Activated CD8-positive, alpha-beta memory T cell treated with anti-CD3 and anti-CD28 coated beads, Interleukin-2, amount 50 U/mL, for 48 hours (primary cell): Measurements from ENCODE around the gene HOXC12.

Source experiments
- DNase-seq: peaks from one replicate; pipeline ENCODE4 v3.0.0-alpha.2; 2020

HOXC12 gene

DNA sequence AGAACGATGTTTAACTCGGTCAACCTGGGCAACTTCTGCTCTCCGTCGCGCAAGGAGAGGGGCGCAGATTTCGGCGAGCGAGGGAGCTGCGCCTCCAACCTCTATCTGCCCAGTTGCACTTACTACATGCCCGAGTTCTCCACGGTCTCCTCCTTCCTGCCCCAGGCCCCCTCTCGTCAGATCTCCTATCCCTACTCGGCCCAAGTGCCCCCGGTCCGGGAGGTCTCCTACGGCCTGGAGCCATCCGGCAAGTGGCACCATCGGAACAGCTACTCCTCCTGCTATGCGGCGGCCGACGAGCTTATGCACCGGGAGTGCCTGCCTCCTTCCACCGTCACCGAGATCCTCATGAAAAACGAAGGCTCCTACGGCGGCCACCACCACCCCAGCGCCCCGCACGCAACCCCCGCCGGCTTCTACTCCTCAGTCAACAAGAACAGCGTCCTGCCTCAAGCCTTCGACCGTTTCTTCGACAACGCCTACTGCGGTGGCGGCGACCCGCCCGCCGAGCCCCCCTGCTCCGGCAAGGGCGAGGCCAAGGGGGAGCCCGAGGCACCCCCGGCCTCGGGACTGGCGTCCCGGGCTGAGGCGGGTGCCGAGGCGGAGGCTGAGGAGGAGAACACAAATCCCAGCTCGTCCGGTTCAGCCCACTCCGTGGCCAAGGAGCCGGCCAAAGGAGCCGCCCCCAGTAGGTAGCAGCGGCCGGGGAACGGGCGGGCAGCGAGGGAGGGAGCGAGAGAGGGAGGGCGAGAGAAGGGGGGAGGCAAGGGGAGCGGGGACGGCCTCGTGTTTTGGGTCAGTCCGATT is 18.7 kb downstream of the HOXC12 start:
- no peak for DNase-seq

- DNase-seq: peak; percentile 71
Observed at GRCh38 chr12:53974084-53975063, 19.7 kb downstream of the HOXC12 start, which contains the start of gene HOTAIR. TSS of gene HOTAIR (minus strand) at chr12:53974954.

GRCh38 chr12:53975064-53975471 is 20.4 kb downstream of the HOXC12 start:
- no peak for DNase-seq

GRCh38 chr12:53975479-53976152 is 20.9 kb downstream of the HOXC12 start:
- no peak for DNase-seq

DNA sequence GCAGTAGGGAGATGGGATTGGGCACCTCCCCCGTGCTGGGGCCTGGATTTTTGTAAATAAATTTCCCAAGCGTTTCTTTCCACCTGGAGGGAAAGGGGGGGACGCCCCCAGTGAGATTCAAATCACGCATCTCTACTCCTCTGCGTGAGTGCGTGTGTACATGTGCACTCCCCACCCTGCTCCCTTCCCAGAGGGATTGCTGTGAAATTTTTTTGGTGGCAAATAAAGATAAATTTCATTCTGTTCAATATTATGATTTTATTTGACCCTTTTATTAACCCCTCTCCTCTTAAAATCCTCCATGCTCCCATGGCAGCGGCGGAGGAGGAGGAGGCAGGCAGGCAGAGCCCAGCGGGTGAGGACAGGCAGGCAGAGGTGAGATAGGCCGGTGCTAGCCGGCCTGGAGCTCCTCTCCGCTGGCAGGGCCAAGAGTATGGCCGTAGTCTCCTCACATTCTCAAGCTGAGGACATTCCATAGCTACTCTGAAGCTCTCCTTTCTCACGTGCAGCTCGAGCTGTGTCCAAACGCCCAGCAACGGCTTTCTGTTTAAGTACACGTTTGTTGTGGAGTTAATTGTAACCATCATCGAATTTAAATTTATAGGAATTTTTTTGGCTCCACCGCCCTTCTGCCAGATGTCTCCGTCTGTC is 21.6 kb downstream of the HOXC12 start:
- no peak for DNase-seq

DNA sequence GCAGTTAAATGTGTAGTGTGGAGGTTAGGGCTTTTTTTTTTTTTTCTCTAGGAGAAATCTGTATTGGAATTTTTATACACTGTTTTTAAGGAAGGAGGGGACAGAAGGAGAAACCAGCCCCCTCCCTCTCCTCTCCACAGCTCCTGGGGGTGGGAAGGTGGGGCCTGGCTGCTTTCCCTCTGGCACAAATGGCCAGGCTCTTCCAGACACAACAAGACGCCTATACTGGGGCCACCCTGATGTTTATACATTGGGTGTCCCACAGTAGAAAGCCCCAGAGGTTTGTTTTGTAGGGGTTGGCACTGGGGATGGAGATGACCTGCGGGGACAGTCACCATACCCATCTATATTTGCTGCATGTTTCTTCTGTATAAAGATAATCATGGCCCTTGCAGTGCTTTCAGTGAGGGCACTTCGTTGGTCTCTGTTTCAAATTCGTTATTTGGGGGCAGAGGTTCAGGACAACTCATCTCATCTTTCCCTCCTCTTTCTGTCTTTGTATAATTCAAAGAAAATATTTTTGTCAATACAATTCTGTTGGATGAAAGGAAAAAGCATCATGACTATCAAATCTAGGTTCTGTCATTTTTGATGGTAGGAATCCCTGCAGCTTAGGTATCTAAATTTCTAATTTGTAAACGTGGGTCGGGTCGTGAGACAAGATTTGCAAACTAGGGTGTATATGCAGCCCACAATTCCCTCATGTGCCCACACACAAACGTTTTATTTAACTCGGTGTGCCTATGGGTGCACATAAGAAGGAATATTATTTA is 22.3 kb downstream of the HOXC12 start:
- DNase-seq: no peak

GRCh38 chr12:53977596-53978445 is 23.1 kb downstream of the HOXC12 start:
- no peak for DNase-seq

- no peak for DNase-seq
Observed at GRCh38 chr12:53978477-53979356, 24.0 kb downstream of the HOXC12 start.

DNA sequence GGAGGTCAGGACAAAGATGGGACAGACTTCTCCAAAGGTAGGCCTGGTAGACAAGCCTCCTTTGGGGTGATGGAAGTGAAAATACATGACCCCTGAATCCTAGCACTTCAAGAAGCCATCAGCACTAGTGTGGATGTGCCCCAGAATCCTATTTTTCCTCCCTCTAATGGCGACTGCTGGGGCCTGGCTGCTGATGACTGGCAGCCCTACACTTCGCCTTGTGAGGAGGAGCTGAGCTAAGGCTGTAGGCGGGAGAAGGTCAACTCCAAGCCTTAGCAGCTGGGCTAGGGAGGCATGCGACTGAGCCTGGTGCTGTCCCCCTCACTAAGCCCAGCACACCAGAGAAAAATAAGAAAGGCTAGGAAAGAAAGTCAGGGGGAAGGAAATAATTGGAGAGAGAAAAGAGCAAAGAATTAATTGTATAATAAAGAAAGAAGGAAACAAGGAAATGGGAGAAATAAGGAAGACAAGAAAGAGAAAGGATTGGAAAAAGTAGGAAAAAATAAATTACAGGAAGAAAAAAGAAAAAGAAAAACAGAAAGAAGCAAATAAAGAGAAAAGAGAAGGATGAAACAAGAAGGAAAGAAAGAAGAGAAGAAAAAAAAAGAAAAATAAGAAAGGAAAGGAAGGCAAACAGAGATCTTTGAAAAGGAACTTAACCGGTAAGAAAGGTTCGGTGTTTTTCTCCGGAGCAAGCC is 25.6 kb downstream of the HOXC12 start:
- DNase-seq: no peak

- DNase-seq: no peak
Observed at GRCh38 chr12:53980802-53981496, 26.2 kb downstream of the HOXC12 start.

DNA sequence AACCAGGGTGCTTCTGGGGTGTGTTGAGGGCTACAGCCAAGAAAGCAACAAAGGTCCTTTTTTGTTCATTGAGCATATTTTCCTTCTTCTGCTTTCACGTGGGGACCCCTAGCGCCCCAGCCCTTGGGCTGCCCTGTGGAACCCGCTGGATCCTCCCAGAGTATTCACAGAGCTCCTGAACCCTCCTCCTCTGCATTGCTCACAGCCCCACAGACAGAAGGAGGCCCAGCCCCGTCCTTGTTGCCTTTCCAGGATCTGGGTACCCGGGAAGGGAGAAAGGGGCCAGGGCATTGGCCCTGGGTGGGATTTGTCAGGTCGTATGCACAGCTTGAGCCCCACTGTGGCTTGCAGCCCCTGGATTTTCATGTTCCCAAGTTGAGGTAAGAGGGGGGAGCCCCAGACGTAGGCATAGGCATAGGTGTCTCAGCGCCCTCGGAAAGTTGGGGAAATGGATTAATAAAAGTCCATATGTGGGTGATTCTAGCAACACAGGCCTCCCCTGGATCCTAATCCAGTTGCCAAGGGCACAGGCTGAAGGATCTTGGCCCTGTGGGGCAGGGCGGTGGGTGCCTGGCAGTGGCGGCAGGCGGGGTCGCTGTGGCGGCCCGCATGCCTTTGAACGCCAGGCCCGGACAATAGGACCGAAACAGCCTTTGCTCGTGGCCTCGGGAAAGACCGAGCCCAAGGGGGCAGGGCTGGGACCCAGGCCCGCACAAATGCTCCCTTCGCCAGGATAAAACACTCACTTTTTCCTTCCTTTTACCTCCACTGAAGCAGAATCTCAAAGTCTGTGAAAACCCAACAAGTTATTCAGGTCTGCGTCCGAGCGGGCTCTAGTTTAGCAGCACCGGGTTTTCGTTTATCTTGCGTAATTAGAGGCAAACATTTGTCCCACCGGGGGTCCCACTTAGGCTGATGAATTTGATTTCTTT is 27.2 kb downstream of the HOXC12 start:
- DNase-seq: no peak

GRCh38 chr12:53982648-53983567 is 28.2 kb downstream of the HOXC12 start:
- DNase-seq: no peak

DNA sequence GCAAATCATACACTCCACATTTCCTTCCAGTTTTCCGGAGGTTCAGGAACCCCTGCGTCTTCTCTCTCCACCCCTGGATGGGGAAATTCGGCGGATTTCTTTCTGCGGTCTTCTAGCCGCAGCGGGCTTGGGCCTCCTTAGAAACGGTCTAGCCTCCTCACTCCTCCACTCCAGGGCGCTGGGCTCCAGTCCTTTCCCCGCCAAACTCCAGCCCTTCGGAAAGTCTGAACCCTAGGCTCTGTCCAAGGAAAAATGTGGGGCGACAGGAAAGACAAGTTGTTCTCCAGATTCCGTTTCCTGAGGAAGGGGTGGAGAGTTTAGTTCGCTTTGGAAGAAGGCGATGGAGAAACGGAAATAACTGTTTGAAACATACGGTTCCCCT is 28.9 kb downstream of the HOXC12 start:
- no peak for DNase-seq

DNA sequence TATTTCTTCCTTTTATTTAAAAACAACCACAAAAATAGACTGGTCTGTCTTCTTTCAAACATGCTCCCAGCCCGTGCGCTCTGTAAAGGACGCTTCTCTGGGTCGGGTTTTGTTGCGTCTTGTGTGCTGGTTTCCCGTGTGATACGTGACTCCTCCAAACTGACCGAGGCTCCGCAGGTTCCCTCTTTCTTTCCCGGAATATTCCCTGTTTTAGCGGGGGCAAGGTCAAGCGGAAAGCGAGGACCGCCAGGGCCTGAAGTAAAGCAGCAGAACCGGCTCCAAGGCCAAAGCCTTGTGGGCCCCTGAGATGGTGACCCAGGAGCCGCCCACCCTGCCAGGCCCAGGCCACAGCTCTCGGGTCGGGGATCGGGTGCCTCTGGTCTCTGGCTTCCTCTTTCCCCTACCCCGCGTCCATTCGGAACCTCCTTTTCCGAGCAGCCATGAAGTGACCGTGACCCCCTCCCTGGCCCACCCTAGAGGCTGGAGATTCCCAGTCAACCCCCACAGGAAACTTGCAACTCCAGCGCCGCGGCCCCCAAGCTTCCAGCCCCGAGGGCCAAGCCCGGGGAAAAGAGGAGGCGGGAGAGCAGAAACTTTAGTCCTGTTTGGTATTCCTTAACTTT is 29.4 kb downstream of the HOXC12 start:
- DNase-seq: no peak

- DNase-seq: peak; percentile 96
Observed at GRCh38 chr12:53984901-53985691, 30.4 kb downstream of the HOXC12 start, which contains the start of gene HOXC10. TSS of gene HOXC10 (plus strand) at chr12:53985146. CDS start at chr12:53985260, 114 bp downstream.
